HG03045 (cell line): ENCODE data around the gene RAB6B.

Source experiments
- ATAC-seq: cut with Tn5 transposase; IDR thresholded peaks from one replicate; pipeline ENCODE4 v1.9.1; 2021; ENCODE audit warnings: mild to moderate bottlenecking, moderate library complexity; ENCODE audit not compliant: unreplicated experiment

RAB6B gene

DNA sequence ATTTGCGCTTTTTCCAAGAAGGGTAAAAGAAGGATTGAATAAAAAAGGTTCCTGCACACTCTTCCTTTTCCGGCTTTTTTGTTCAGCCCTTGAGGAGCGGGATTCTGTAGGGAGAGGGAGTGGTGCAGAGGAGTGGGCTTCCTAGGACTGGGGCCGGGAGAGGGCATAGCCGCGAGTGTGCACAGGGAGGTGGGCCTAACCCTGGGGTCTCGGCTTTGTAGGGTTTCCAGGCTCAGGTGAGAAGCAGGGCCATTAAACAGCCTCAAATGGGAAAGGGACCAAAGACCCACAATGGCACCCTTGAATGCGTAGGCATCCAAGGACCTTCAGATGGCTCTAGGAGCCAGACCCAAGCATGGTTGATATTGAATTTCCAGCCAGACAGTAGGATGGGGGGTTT is 35.4 kb upstream of the RAB6B start:
- ATAC-seq = no peak

DNA sequence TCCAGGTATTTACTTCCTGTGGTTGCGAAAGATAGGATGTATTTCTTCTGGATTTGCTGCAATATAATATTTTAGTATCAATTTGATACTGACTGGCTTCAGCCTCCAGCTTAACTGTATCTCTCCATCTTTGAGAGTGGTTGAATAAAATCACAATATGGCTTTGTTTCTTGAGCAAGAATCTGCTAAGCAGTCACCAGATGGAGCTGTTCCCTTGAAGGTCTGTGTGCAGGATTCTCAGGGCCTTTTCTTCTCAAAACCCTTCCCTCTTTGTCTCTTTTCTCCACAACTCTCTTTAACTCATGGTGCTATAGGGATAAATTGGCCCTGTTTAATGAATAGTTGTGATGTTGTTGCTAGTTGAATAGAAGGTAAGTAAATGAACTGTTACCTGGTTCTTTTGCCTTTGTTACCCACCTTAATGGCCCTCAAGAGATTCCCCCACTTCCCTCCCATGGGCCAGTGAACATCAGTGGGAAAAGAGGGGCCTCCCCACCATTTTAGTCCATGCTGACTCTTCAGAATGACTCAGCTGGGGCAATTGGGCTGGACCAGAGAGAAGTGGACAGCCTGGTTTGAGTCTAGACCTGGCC is 34.8 kb upstream of the RAB6B start:
- no peak for ATAC-seq

DNA sequence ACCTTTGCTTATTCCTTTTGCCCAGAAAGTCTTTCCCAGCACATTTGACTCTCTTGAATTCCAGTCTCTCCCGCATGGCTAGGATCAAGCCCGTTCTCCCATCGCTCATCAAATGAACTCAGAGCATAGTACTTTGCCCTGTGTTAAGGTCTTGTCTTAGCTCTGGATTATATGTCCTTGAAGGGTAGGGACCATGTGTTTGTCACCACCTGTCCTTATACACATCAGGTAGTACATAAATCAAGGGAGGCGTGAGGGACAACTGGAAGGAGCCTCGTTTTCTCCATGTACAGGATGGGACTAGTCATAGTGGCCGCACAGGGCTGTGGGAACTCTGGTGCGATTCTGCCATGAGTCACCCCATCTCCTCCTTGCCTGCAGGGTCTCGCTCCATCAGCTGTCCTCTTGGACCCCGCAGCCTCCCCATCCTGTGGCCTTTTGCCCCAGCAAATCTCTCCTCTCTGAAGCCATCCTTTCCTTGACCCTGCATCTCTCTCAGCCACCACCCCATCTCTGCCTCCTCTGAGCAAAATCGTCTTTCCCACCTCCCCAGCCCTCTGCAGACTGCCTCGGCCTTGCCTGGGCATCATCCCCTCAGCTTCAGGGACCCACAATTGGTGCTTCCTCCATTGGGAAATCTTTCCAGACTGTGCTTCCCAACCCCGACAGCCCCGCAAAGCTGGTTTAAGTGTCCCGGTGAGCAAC is 33.4 kb upstream of the RAB6B start:
- no peak for ATAC-seq

DNA sequence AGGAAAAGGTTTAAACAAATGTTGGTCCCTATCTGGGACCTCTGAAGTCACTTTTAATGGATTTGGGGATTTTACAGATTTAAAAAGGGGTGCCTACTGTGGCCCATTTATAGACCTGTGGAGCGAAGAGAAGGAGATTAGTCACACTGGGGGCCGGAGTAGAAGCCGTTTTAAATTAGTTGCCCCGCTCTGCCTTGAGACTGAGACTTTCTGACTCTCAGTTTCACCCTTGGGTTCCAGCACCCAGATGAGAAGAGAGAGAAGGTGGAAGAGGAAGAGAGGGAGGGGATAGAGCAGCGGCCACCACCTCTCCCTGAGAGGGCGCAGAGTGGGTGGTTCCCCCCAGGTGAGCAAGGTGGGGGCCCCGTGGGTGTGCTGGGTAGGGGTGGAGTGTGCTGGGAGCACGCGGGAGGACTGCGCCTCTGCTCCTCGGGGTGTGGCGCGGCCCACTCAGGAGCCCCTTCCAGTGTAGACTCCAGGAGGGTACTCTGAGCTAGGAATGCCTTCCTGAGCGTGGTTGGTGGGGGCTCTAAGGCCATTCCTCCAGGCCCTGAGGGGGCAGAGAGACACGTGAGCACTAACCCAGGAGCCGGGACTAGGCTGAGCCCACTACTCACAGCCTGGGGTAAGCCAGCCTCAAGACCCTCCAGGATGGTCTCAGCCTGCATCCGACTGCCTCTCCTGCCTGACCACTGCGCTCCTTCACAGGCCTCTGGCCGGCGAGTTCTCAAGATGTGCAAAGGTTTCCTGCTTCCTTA is 32.6 kb upstream of the RAB6B start:
- ATAC-seq = no peak

DNA sequence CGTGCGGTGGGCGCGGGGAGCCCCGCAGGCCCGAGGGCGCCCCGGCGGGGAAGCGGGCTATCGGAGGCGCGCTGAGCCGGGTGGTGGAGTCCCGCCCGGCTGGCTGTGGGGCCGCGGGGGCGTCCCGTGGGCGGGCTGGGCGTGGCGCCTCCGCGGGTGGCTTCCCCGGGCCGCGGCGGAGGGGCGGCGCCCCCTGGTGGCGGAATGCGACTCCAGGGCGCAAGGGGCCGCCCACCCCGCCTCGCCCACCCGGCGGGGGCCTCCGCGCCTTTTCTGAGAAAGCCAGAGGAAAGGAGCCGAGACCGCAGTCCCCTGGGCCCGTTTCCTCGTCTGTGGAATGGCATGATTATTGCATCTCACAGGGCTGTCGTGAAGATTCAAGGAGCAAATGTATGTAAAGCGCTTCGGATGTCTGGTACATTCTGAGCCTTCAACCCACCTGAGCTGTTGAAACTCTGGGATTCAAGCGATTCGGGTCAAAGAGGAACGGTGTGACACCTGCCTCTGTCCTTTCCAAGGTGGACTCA is 31.9 kb upstream of the RAB6B start:
- ATAC-seq = peak; percentile 88

DNA sequence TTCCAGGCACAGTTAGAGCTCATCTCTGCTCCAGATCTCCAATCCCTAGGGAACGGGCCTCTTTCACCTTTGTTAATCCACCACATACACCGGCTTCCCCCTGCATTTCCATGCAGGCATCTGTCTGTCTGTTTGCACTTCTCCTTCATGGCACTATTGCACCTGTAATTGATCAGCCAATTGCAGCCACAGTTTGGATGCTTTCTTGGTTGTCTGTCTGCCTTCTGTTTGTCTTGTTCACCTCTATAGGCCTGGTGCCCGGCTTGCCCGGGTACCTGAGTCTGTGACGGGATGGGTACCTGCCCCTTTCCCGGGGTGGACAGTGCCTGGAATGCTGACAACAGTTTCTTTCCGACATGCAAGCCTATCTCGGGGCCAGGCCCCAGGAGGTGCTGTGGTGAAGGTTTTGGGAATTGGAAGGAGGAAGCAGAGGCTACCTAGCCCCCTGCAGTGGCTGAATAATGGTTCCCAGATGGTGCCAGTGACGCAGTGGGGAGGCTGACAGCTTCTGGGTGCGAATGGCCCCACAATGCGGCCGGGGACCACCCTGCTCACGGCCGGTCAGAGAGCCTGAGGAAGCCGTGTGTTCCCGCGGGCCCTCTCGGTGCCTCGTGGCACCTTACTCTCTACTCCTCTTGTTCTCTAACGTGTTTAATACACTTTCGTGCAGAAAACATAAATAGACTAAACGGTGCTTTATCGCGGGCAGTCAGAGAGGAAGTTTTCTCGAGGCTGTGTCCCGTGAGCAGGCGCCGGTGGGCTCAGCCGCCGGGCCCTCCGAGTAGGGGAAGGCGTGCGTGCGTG is 31.3 kb upstream of the RAB6B start:
- peak; percentile 24 for ATAC-seq

DNA sequence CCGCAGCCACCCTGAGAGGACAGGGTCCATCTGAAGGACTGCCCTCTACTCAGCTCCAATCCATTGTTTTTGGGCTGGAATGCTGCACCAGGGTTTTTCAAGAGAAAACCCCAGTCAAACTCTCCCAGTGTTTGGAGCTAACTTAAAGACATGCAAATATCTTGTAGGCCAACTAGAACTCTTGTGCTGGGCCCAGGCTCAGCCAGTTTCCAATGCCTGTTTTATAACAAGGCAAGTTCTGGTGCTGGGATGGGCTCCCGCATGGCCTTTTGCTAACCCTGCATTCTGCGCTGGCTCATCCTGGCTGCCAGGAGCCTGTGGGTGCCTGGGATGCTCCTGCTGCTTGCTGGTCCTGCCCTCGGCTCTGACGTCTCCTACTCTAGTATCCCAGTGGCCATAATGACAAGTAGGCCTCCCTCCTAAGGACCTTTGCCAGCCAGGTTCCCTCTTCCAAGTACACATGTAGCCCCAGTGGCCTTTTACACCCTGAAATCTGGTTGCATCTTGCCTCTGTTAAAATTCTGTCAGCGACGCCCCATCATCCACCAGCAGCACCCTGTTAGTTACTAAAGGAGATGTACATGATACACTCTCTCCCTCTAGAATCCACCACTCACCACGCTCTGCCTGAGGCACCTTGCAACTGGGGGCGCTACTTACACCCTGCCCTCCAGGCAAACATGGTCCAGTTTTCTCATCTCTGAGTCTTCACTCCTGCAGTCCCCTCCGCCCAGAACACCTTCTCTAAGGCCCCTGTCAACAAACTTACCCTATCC is 30.5 kb upstream of the RAB6B start:
- no peak for ATAC-seq

DNA sequence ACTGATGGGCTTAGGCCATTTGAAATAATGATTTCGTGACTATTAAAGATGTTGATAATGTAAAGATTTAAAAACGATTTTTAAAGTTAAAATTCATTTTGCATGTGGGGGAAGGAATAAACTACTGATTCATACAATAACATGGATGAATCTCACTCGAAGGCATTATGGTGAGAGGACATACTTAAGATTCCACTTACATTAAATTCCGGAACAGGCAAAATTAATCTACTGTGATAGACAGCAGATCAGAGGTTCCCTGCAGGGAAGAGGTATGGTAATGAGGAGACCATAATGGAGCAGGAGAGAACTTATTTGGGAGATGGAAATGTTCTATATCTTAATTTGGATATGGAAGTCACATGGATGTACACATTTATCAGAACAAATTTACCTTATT is 28.4 kb upstream of the RAB6B start:
- no peak for ATAC-seq

DNA sequence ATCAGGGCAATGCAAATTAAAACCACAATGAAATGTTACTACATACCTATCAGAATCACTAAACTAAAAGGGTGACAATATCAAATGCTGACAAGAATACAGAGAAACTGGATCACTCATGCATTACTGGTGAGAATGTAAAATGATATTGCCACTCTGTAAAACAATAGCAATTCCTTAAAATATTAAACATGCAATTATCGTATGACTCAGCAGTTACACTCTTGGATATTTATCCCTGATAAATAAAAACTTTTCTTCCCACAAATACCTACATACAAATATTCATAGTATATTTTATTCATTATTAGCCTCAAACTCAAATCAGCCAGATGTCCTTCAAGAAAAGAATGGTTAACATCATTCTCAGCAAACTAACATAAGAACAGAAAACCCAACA is 25.9 kb upstream of the RAB6B start:
- ATAC-seq = no peak

DNA sequence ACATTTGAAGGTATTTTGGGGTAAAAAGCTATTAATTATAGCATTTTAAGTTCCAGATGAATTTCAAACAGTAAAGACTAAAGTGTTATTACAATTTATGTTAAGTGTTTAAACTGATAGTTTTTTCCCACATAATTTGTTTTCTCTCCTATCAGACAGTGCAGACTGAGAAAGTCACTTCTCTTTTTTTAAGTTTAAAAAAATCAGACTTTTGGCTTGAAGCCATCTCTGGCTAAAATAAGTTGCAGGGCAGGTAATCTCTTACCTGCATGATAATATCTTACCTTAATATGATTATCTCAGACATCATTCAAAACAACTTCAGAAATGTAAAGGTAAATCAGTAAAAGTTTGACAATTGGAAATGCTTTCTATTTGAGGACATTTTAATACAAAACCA is 21.5 kb upstream of the RAB6B start:
- ATAC-seq = no peak

DNA sequence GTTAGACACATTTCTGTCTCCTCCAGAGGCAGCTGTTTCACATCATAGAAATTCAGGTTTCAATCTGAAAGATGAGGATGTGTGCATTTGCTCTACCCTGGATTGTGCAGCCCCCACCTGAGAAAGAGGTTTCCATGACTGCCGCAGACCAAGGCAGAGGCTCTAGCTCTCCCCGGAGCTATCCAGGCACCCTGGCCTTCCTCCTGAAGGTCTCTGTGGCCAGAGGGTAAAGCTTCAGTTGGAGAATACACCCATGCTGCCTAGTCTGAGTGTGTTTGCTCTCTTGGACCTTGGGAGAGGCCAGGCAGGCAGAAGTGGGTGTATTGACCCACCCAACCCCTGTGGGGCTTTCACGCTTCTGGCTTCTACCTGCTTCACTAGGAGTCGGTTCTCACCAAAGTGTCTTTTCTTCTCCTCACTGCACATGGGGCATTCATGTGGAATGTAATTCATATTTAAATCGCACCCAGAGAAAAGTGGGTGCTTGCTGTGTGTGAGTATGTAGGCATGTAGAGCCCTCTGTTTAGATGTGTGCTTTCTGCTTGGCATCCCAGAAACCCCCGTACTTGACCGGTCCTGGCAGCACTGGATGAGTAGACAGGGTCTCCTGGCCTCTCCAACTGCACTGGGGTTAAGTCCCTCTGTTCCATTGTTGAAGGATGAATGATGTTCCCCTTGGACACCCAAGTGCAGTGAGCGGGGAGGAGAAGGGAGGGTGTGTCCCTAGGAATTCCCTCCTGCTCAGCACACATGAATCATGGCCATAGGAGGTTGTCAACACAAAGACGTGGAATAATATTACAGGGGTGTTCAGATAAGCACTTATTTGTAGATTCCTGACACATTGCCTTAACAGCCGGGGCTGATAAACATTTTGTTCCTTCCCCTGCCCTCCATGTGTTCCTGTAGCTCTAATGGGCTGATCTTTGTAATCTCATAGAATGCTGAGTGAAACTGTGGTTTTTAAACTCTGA is 20.3 kb upstream of the RAB6B start:
- no peak for ATAC-seq

DNA sequence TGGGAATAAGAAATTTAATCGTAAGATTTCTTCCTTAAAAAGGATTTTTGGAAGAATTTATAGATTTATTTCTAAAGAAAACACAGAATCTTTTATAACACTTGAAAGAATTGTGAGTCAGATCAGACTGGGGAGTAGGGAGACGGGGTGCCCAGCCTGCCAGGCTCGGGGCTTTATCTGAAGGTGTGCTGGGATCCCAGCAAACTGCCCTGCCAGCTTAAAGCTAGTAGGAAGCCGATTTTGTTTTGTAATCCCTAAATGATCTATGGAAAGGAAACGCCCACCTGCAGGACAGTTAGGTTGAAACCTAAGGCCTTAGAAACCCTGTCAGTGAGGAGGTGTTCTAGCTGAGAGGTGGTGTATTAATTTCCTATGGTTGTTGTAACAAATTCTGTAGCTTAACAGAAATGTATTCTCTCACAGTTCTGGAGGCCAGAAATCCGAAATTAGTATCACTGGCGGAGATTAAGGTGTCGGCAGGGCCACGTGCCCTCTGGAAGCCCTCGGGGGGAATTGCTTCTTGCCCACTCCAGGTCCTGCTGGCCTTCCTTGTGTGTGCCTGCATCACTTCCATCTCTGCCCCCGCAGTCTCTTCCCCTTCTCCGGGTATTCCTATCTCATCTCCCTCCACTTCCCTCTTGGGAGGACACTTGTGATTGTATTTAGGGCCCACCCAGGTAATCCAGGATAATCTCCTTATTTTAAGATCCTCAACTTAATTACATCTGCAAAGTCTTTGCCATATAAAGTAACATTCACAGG is 19.3 kb upstream of the RAB6B start:
- ATAC-seq = no peak

DNA sequence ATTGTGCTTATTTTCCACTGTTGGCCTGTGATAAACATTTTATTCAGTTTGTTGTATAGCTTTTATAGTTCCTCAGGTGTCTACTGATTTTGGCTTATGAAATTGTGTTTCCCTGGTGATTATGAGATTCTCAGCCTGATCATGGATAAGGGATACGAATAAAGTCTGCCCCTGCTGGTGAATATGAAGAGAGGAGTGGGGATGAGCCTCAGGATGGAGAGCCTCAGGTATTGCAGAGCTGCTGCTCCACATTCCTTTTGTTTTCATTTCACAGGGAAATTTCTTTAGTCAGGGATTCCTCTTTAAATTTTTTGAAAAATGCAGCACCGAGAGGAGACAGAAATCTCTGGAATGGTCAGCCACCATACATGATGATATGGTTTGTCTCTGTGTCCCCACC is 14.7 kb upstream of the RAB6B start:
- no peak for ATAC-seq

DNA sequence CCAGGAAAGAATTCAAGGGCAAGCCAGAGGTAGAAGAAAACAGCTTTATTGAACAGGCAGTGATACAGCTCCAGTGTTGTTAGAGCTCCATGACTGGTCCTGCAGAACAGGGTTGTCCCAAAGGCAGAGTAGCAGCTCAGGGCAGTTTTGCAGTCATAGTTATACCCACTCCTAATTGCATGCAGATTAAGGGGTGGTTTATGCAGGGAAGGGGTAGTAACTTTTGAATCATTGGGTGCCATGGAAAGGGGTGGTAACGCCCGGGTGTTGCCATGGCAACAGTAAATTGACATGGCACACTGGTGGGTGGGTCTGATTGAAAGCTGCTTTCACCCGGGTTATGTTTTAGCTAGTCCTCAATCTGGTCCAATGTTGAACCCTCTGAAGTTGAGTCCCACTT is 9.7 kb upstream of the RAB6B start:
- ATAC-seq = no peak

DNA sequence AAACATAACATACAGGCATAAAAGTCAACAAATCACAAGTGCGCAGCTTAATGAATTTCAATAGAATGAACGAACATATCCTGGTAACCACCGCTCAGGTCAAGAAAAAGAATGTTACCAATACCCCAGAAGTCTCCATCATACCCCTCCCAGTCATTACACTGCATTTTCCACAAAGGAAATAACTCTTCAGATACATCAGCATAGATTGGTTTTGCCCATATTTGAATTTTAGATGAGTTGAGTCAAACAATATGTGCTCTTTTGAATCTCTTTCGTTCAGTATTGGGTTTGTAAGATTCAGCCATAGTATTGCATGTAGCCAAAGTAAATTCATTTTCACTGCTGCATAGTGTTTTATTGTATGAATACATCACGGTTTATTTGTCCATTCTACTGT is 6.2 kb upstream of the RAB6B start:
- no peak for ATAC-seq

DNA sequence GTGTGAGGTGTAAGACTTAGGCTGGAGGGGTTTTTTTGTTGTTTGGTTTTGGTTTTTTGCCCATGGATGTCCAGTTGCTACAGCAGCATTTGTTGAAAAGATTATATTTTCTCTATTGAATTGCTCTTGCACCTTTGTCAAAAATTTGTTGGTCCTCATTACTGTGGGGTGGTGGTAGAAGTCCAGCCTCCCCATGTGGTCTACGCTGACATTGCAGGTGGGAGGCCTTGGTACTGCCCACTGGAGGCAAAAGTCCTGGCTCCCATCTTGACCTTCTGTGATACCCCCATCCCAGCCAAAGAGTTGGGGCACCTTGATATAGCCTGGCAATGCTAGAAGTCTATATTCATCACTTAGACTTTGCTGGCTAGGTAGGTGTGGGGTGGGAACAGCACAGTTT is 5.4 kb upstream of the RAB6B start:
- no peak for ATAC-seq

DNA sequence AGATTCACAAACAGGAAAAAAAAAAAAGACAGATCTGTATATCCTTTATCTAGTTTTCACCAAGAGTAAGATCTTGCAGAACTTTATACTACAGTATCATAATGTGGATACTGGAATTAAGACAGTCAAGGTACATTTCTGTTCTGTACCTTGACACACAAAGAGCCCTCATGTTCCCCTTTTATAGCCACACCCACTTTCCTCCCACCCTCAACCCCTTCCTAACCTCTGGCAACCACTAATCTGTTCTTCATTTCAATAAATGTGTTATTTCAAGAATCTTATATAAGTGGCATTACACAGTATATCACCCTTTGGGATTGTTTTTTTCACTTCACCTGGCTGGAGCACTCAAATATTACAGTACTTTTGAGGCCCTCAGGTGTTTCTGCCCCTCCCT is 3.6 kb upstream of the RAB6B start:
- no peak for ATAC-seq

DNA sequence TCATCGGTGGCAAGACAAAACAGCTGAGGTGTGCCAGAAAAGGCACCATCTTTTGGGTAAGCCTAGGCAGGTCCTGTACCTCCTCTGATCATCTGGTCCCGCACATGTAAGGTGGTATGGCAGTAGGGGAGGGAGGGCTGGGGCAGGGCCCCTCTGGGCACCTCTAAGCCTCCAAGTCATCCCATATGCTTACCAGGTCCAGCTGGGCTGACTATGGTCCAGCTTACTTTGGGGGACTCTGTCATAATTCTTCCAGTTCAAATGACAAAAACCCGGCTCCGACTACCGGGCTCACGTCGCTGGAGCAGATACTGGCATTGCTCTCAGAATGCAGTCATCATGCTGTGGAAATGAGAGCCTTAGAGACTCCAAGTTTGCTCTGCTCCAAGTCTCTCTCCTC is 1.9 kb upstream of the RAB6B start:
- ATAC-seq = no peak
